ENCODE results near the gene STRBP. TPM values are rescaled to one million over a fixed set of nuclear protein-coding genes. Genes with fewer than 3 reads are reported as not detected.
"Not testable (repeated sequence)": the region's sequence is repeated elsewhere in the genome, so short reads cannot be mapped to it uniquely, and the experiment has no call there.

The STRBP gene
- total RNA-seq, 4 donors from 2014 or later = 6.0 to 9.3 (median 8.1) TPM

GRCh38 chr9:123310551-123311249 lies 42.3 kb upstream of the STRBP start:
- TF ChIP-seq, protein P1, sequence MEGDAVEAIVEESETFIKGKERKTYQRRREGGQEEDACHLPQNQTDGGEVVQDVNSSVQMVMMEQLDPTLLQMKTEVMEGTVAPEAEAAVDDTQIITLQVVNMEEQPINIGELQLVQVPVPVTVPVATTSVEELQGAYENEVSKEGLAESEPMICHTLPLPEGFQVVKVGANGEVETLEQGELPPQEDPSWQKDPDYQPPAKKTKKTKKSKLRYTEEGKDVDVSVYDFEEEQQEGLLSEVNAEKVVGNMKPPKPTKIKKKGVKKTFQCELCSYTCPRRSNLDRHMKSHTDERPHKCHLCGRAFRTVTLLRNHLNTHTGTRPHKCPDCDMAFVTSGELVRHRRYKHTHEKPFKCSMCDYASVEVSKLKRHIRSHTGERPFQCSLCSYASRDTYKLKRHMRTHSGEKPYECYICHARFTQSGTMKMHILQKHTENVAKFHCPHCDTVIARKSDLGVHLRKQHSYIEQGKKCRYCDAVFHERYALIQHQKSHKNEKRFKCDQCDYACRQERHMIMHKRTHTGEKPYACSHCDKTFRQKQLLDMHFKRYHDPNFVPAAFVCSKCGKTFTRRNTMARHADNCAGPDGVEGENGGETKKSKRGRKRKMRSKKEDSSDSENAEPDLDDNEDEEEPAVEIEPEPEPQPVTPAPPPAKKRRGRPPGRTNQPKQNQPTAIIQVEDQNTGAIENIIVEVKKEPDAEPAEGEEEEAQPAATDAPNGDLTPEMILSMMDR (IDR thresholded peaks at IDR 0.05) = no peak
- ATAC-seq (ENCODE audit: low FRiP score) = no peak
- no peak for DNase-seq (ENCODE audit: low spot score)

- ATAC-seq (ENCODE audit: low FRiP score) (no peak), DNase-seq (ENCODE audit: low spot score) (no peak)
- TF ChIP-seq, protein P1 (IDR thresholded peaks at IDR 0.05) = no peak
Measured at GRCh38 chr9:123309611-123310010, 41.2 kb upstream of the STRBP start.

GRCh38 chr9:123305879-123306278 lies 37.5 kb upstream of the STRBP start:
- TF ChIP-seq, protein P1 (IDR thresholded peaks at IDR 0.05) = no peak
- no peak for ATAC-seq (ENCODE audit: low FRiP score)
- no peak for DNase-seq (ENCODE audit: low spot score)

- DNase-seq (ENCODE audit: low spot score) = no peak
- TF ChIP-seq, protein P1 (IDR thresholded peaks at IDR 0.05) = no peak
- no peak for ATAC-seq (ENCODE audit: low FRiP score)
Measured at GRCh38 chr9:123304340-123304691, 35.9 kb upstream of the STRBP start.

DNA sequence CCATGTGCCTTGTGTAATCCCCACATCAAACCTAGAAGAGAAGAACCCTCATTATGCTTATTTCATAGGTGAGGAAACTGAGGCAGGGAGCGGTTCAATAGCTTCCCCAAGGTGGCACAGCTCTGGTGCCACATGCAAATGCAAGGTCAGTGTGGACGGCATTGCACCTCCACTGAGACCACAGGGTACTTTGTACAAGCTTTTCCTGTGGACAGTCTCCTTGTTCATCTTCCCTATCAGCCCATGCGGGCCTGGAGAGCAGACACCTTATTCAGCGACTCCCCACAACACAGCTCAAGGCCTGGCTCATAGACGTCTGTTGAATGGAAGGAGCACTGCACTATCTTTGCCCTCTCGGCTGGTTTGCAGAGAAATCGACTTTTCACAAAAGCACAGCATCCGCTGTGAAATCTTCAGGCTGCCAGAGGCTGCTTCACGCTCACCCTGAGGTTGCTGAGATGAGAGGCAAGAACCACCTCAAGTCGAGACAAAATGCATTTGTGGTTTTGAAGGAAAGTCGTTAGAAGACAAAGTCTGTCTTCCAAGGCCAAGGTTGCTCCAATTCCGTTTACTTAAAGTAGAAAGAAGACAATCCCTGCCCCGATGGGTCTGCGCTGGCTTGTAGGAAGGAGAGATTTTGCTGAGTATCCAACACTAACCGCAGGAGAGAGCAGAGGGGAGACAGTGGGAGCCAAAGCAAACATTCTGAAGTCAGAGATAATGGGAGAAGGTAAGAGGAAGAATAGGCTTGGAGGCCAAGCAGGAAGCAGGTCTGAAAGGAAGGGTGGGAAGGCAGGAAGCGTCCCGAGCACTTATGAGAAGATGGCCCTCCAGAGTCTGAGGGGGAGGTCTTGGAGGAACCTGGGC lies 34.2 kb upstream of the STRBP start:
- ATAC-seq (ENCODE audit: low FRiP score) = no peak

GRCh38 chr9:123301936-123302335 lies 33.5 kb upstream of the STRBP start:
- not testable (repeated sequence) for ATAC-seq (ENCODE audit: low FRiP score); DNase-seq (ENCODE audit: low spot score)

More for the DNA sequence above, 34.2 kb upstream of the STRBP start:
- TF ChIP-seq, protein P1 (IDR thresholded peaks at IDR 0.05) = no peak
- DNase-seq (ENCODE audit: low spot score) = no peak

DNA sequence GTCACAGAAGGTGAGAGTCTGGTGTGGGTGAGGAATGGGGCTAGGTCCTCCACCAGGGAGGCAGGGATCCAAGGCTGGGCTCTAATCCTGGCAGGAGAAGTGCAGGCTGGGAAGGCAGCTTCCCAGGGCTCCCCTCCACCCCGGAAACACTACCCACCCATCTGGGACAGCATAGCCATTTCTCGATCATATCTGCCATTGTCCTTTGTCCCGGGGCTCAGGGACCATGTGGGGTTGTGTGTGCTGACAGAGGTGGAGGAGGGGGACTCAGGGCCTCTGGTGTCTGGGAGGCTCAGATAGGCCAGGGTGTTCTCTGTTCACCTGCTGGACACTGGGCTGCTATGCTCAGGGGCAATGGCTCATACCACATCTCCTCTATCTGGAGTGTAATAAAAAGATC lies 32.2 kb upstream of the STRBP start:
- ATAC-seq (ENCODE audit: low FRiP score) = no peak
- TF ChIP-seq, protein P1 (IDR thresholded peaks at IDR 0.05) = no peak
- DNase-seq (ENCODE audit: low spot score) = no peak
